ENCODE results near the gene CD44.

DNA sequence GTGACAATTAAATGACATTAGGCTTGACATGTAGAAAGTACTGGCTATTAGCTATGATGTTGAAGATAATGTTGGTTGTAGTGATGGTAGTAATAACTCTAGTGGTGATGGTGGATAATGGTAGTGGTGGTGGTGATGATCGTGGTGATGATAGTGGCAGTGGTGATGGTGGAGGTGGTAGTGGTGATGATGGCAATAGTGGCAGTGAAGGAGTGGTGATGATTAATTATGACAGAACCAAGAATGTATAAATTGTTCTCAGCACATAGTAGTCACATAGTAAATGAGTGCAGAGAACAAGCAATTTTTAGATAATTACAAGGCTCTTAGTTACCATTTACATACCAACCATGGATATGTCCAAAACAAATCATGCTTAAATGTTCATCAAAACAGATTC lies 5.3 kb upstream of the CD44 start:
- TF ChIP-seq BCLAF1 (IDR thresholded peaks at IDR 0.05) (no peak), POLR2AphosphoS2 (IDR thresholded peaks at IDR 0.05; ENCODE audit: low read depth, low read length) (no peak), CEBPB (IDR thresholded peaks at IDR 0.05; ENCODE audit: borderline replicate concordance in 1 of 2, low read depth in 2 of 2, low read length in 2 of 2) (no peak), TCF3 (IDR thresholded peaks at IDR 0.05; ENCODE audit: borderline replicate concordance, insufficient read depth, low read depth, low read length) (no peak), NFIC (IDR thresholded peaks at IDR 0.05; ENCODE audit: low read depth, low read length) (no peak), ZNF274 (IDR thresholded peaks at IDR 0.05; ENCODE audit: insufficient read depth, insufficient read length) (no peak), POLR2A (IDR thresholded peaks at IDR 0.05; ENCODE audit: low read depth, low read length) (no peak), BCL3 (IDR thresholded peaks at IDR 0.05; ENCODE audit: borderline replicate concordance, insufficient read depth, low read depth, low read length, poor library complexity, severe bottlenecking) (no peak), HSF1 (IDR thresholded peaks at IDR 0.05; ENCODE audit: low read depth, low read length) (no peak), CHD4 (IDR thresholded peaks at IDR 0.05) (no peak), POLR2AphosphoS5 (IDR thresholded peaks at IDR 0.05; ENCODE audit: low read length) (no peak)
- TF ChIP-seq, protein P1, sequence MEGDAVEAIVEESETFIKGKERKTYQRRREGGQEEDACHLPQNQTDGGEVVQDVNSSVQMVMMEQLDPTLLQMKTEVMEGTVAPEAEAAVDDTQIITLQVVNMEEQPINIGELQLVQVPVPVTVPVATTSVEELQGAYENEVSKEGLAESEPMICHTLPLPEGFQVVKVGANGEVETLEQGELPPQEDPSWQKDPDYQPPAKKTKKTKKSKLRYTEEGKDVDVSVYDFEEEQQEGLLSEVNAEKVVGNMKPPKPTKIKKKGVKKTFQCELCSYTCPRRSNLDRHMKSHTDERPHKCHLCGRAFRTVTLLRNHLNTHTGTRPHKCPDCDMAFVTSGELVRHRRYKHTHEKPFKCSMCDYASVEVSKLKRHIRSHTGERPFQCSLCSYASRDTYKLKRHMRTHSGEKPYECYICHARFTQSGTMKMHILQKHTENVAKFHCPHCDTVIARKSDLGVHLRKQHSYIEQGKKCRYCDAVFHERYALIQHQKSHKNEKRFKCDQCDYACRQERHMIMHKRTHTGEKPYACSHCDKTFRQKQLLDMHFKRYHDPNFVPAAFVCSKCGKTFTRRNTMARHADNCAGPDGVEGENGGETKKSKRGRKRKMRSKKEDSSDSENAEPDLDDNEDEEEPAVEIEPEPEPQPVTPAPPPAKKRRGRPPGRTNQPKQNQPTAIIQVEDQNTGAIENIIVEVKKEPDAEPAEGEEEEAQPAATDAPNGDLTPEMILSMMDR (IDR thresholded peaks at IDR 0.05 in 2 of 3, conservative IDR thresholded peaks at IDR 0.05 in 1 of 3; ENCODE audit: control insufficient read depth in 2 of 3, extremely low read depth in 1 of 3, insufficient read depth in 1 of 3, low read depth in 3 of 3, low read length in 3 of 3): no peak
- TF ChIP-seq, protein P2, sequence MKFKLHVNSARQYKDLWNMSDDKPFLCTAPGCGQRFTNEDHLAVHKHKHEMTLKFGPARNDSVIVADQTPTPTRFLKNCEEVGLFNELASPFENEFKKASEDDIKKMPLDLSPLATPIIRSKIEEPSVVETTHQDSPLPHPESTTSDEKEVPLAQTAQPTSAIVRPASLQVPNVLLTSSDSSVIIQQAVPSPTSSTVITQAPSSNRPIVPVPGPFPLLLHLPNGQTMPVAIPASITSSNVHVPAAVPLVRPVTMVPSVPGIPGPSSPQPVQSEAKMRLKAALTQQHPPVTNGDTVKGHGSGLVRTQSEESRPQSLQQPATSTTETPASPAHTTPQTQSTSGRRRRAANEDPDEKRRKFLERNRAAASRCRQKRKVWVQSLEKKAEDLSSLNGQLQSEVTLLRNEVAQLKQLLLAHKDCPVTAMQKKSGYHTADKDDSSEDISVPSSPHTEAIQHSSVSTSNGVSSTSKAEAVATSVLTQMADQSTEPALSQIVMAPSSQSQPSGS (IDR thresholded peaks at IDR 0.05; ENCODE audit: low read length): no peak
- TF ChIP-seq, protein P3, sequence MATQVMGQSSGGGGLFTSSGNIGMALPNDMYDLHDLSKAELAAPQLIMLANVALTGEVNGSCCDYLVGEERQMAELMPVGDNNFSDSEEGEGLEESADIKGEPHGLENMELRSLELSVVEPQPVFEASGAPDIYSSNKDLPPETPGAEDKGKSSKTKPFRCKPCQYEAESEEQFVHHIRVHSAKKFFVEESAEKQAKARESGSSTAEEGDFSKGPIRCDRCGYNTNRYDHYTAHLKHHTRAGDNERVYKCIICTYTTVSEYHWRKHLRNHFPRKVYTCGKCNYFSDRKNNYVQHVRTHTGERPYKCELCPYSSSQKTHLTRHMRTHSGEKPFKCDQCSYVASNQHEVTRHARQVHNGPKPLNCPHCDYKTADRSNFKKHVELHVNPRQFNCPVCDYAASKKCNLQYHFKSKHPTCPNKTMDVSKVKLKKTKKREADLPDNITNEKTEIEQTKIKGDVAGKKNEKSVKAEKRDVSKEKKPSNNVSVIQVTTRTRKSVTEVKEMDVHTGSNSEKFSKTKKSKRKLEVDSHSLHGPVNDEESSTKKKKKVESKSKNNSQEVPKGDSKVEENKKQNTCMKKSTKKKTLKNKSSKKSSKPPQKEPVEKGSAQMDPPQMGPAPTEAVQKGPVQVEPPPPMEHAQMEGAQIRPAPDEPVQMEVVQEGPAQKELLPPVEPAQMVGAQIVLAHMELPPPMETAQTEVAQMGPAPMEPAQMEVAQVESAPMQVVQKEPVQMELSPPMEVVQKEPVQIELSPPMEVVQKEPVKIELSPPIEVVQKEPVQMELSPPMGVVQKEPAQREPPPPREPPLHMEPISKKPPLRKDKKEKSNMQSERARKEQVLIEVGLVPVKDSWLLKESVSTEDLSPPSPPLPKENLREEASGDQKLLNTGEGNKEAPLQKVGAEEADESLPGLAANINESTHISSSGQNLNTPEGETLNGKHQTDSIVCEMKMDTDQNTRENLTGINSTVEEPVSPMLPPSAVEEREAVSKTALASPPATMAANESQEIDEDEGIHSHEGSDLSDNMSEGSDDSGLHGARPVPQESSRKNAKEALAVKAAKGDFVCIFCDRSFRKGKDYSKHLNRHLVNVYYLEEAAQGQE (IDR thresholded peaks at IDR 0.05; ENCODE audit: low read depth, low read length): no peak

All from GM12878 (cell line).